Panc1 (cell line): ENCODE measurements around the gene CROCC. TPM values are rescaled to one million over a fixed set of nuclear protein-coding genes. Genes with fewer than 3 reads are reported as not detected.

ENCODE experiments used
- ATAC-seq: fragments of 200-7000 bp; cut with Tn5 transposase; 2 replicates; pipeline ENCODE4 v1.9.1; 2020; ENCODE audit warnings: mild to moderate bottlenecking, moderate library complexity
- BruUV-seq: library from RNA; stranded (reverse); fragments of 400-500 nt; replicated peaks from 2 replicates; lab custom pipeline; 2021; lab: Mats Ljungman, UMichigan
- CTCF ChIA-PET: fragments of 300-600 bp; sonication (Branson Sonifier 250); formaldehyde crosslinking; loops from one replicate; lab custom pipeline; 2022; ENCODE audit warnings: antibody characterized with exemption; lab: Charles Lee
- POLR2A ChIA-PET: fragments of 300-600 bp; sonication (Branson Sonifier 250); formaldehyde crosslinking; loops from one replicate; lab custom pipeline; 2022; ENCODE audit warnings: antibody characterized with exemption; lab: Charles Lee
- DNase-seq: peaks from one replicate; pipeline ENCODE4 v3.0.0-alpha.2; 2010; ENCODE audit warnings: low read depth, low spot score
- H3K27ac ChIP-seq: 2 replicates; pipeline ENCODE4 v1.5.1; 2011; ENCODE audit warnings: mild to moderate bottlenecking, low read length, inconsistent platforms
- H3K27me3 ChIP-seq: fragments of 200-500 bp; sonication (Bioruptor generic); 2 replicates; pipeline ENCODE4 v1.6.0; 2014; ENCODE audit warnings: low read length, inconsistent platforms; ENCODE audit not compliant: control insufficient read depth, insufficient read depth
- H3K36me3 ChIP-seq: fragments of 200-500 bp; sonication (Bioruptor generic); 2 replicates; pipeline ENCODE4 v1.5.1; 2014; ENCODE audit warnings: inconsistent platforms, mild to moderate bottlenecking, low read length, moderate library complexity; ENCODE audit not compliant: control insufficient read depth, insufficient read depth
- H3K4me1 ChIP-seq: 2 replicates; pipeline ENCODE4 v1.5.1; 2011; ENCODE audit warnings: inconsistent platforms, mild to moderate bottlenecking, low read length, moderate library complexity; ENCODE audit not compliant: control insufficient read depth, insufficient read depth
- H3K4me3 ChIP-seq, 2 experiments: 2 replicates each; pipeline ENCODE4 v1.5.1; 2011 to 2012; ENCODE audit warnings: low read depth in 2 of 2, low read length in 2 of 2, mild to moderate bottlenecking in 2 of 2, inconsistent platforms in 1 of 2, moderate library complexity in 1 of 2
- H3K9me3 ChIP-seq: fragments of 200-500 bp; sonication (Bioruptor generic); 2 replicates; pipeline ENCODE4 v1.5.1; 2014; ENCODE audit warnings: low read depth, mild to moderate bottlenecking, inconsistent platforms, low read length, moderate library complexity; ENCODE audit not compliant: control insufficient read depth, insufficient read depth
- POLR2AphosphoS5 ChIP-seq: IDR thresholded peaks from 2 replicates; pipeline ENCODE4 v1.6.1; 2012; ENCODE audit warnings: mild to moderate bottlenecking, low read depth, low read length, moderate library complexity
- REST ChIP-seq, 2 experiments: IDR thresholded peaks; 2 replicates each; pipeline ENCODE4 v1.6.1; 2011 to 2012; ENCODE audit warnings: low read depth in 2 of 2, control low read depth in 1 of 2, low read length in 1 of 2, mild to moderate bottlenecking in 1 of 2, moderate library complexity in 1 of 2; ENCODE audit not compliant: insufficient read depth in 1 of 2
- SIN3A ChIP-seq: IDR thresholded peaks from 2 replicates; pipeline ENCODE4 v1.6.1; 2012; ENCODE audit warnings: low read depth, mild to moderate bottlenecking, low read length, moderate library complexity, borderline replicate concordance; ENCODE audit not compliant: insufficient read depth
- TCF7L2 ChIP-seq: IDR thresholded peaks from 2 replicates; pipeline ENCODE4 v1.6.1; 2011; ENCODE audit warnings: mild to moderate bottlenecking, low read depth, low read length, inconsistent platforms
- in situ Hi-C: cut with HindIII; loops from 2 replicates; pipeline ENCODE4 v1.10.0; 2016; ENCODE audit warnings: low sequenced_read_pairs, low pct_unique_long_range_greater_than_20kb
- intact Hi-C: fragments of 100-400 bp; cut with micrococcal nuclease; formaldehyde crosslinking; loops from one replicate; pipeline ENCODE4 v1.10.0; 2022; ENCODE audit not compliant: unreplicated experiment
- total RNA-seq: library from RNA; stranded (reverse); gene quantifications from one replicate; pipeline ENCODE4 v1.2.1, GENCODE V29; 2021; ENCODE audit not compliant: unreplicated experiment
- TF ChIP-seq, protein P1 (sequence below): fragments of 450-650 bp; IDR thresholded peaks from 2 replicates; pipeline ENCODE4 v1.5.1; 2017; ENCODE audit warnings: mild to moderate bottlenecking

CROCC gene
- total RNA-seq, 1 experiment from 2014 or later = 13.6 TPM

- Histone ChIP-seq H3K36me3 (no peaks in the 10 kb centered on the region), H3K9me3 (no peaks in the 10 kb centered on the region), H3K4me1 (peaks cover 2% of the 10 kb centered on the region; the same call in 1 of the 2 replicates), H3K4me3 (no peak overlapping the region), H3K27me3 (no peaks in the 10 kb centered on the region), H3K27ac (no peak overlapping the region)
- CTCF ChIA-PET = interaction anchor here (0.6 kb wide), 2 partner anchors 10 to 35 kb away, joined by 3 to 5 read pairs; no protein-coding TSS in a partner anchor
- intact Hi-C loops = no loop called here
- in situ Hi-C loops = no loop called here
- POLR2A ChIA-PET = interaction anchor here (0.6 kb wide), 2 partner anchors 25 to 111 kb away, joined by 4 to 6 read pairs; no protein-coding TSS in a partner anchor
- TF ChIP-seq SIN3A (no peak), TCF7L2 (no peak), REST (IDR thresholded peaks at IDR 0.05; ENCODE audit: insufficient read depth in 1 of 2, low read depth in 2 of 2, low read length in 1 of 2) (no peak), POLR2AphosphoS5 (no peak)
- TF ChIP-seq, protein P1, sequence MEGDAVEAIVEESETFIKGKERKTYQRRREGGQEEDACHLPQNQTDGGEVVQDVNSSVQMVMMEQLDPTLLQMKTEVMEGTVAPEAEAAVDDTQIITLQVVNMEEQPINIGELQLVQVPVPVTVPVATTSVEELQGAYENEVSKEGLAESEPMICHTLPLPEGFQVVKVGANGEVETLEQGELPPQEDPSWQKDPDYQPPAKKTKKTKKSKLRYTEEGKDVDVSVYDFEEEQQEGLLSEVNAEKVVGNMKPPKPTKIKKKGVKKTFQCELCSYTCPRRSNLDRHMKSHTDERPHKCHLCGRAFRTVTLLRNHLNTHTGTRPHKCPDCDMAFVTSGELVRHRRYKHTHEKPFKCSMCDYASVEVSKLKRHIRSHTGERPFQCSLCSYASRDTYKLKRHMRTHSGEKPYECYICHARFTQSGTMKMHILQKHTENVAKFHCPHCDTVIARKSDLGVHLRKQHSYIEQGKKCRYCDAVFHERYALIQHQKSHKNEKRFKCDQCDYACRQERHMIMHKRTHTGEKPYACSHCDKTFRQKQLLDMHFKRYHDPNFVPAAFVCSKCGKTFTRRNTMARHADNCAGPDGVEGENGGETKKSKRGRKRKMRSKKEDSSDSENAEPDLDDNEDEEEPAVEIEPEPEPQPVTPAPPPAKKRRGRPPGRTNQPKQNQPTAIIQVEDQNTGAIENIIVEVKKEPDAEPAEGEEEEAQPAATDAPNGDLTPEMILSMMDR = no peak
- DNase-seq (no peak), ATAC-seq (no peak)
- BruUV-seq = TSS peak; percentile 83
Observed at GRCh38 chr1:16986113-16986512, 64.4 kb downstream of the CROCC start.

- DNase-seq (no peak), ATAC-seq (peak; percentile 7; the same call in 1 of the 2 replicates)
- ChIA-PET POLR2A (no interaction called here), CTCF (interaction anchor here (0.6 kb wide), 3 partner anchors 35 to 1733 kb away, joined by 3 to 9 read pairs (median 5); no protein-coding TSS in a partner anchor)
- TF ChIP-seq REST (IDR thresholded peaks at IDR 0.05; ENCODE audit: insufficient read depth in 1 of 2, low read depth in 2 of 2, low read length in 1 of 2) (no peak), POLR2AphosphoS5 (no peak), TCF7L2 (no peak), SIN3A (no peak)
- TF ChIP-seq, protein P1 = no peak
- no TSS peak for BruUV-seq
- no peaks in the 10 kb centered on the region for H3K9me3 ChIP-seq
- H3K27ac ChIP-seq = no peak overlapping the region
- intact Hi-C loops (no loop called here), in situ Hi-C loops (no loop called here)
- no peaks in the 10 kb centered on the region for H3K27me3 ChIP-seq
- H3K36me3 ChIP-seq = no peaks in the 10 kb centered on the region
- H3K4me3 ChIP-seq = no peak overlapping the region
- H3K4me1 ChIP-seq = no peaks in the 10 kb centered on the region; the same call in 1 of the 2 replicates
Observed at GRCh38 chr1:16986560-16986959, 64.8 kb downstream of the CROCC start.
